HTERT RPE-1 (cell line): ENCODE data around the gene SERBP1.

ENCODE experiments used
- in situ Hi-C: fragments of 300-500 bp; cut with MboI; formaldehyde crosslinking; loops from 4 replicates; pipeline ENCODE4 v1.14.3; 2020; ENCODE audit warnings: low sequenced_read_pairs

The SERBP1 gene

GRCh38 chr1:67368046-67368514 lies 62.1 kb downstream of the SERBP1 start:
- in situ Hi-C loops = no loop called here

GRCh38 chr1:67367370-67368045 lies 62.7 kb downstream of the SERBP1 start:
- in situ Hi-C loops = no loop called here

- in situ Hi-C loops = no loop called here
Observed at GRCh38 chr1:67361641-67362040, 68.6 kb downstream of the SERBP1 start.

- in situ Hi-C loops = no loop called here
Observed at GRCh38 chr1:67359592-67359991, 70.6 kb downstream of the SERBP1 start.
